SK-N-SH (cell line): Measurements from ENCODE around the gene ZNF236. TPM values are rescaled to one million over a fixed set of nuclear protein-coding genes. Genes with fewer than 3 reads are reported as not detected.

Experiments
- CTCF ChIA-PET: fragments of 300-600, 350-600 bp; formaldehyde crosslinking; extraction: SDS; loops from one replicate; lab custom pipeline; 2021; lab: Yijun Ruan, JAX
- POLR2A ChIA-PET: fragments of 350-600 bp; sonication (Branson Sonifier 250); formaldehyde crosslinking; extraction: SDS; loops from one replicate; lab custom pipeline; 2020; ENCODE audit warnings: antibody characterized with exemption, inconsistent platforms; lab: Yijun Ruan, JAX
- DNase-seq: peaks from one replicate; pipeline ENCODE4 v3.0.0; 2012
- H2AFZ ChIP-seq: fragments of 200-600 bp; sonication (generic); 2 replicates; pipeline ENCODE4 v1.8.1; 2016; ENCODE audit warnings: antibody characterized with exemption, mild to moderate bottlenecking, low read depth
- H3F3A ChIP-seq: fragments of 200-600 bp; sonication (generic); replicated peaks from 2 replicates; pipeline ENCODE3; 2016; ENCODE audit warnings: antibody characterized with exemption, mild to moderate bottlenecking; ENCODE audit not compliant: insufficient read depth
- H3K27ac ChIP-seq, 2 experiments: fragments of 200-500 bp in 1 of 2; fragments of 200-600 bp in 1 of 2; sonication (Bioruptor generic) in 1 of 2; sonication (generic), shearing (Covaris generic) in 1 of 2; 2 replicates each; pipeline versions ENCODE4 v1.5.1 to v1.6.1; 2014 to 2016; ENCODE audit warnings: low read depth in 2 of 2, inconsistent platforms in 1 of 2, low read length in 1 of 2, mild to moderate bottlenecking in 1 of 2, mixed read lengths in 1 of 2
- H3K27me3 ChIP-seq: fragments of 200-600 bp; sonication (generic), shearing (Covaris generic); 2 replicates; pipeline ENCODE4 v1.6.1; 2016; ENCODE audit warnings: mixed run types; ENCODE audit not compliant: insufficient read depth
- H3K36me3 ChIP-seq, 2 experiments: fragments of 200-500 bp in 1 of 2; fragments of 200-600 bp in 1 of 2; sonication (Bioruptor generic) in 1 of 2; sonication (generic) in 1 of 2; replicated peaks in 1 of 2; 2 replicates each; pipeline versions ENCODE3 to v1.5.1; 2014 to 2016; ENCODE audit warnings: low read length in 1 of 2, mild to moderate bottlenecking in 1 of 2; ENCODE audit not compliant: insufficient read depth in 2 of 2, control insufficient read depth in 1 of 2
- H3K4me1 ChIP-seq, 2 experiments: fragments of 200-500 bp in 1 of 2; fragments of 200-600 bp in 1 of 2; sonication (Bioruptor generic) in 1 of 2; sonication (generic), shearing (Covaris generic) in 1 of 2; 2 replicates each; pipeline versions ENCODE4 v1.5.1 to v1.6.1; 2014 to 2016; ENCODE audit warnings: low read depth in 1 of 2, low read length in 1 of 2, mixed run types in 1 of 2; ENCODE audit not compliant: insufficient read depth in 2 of 2, control insufficient read depth in 1 of 2
- H3K4me2 ChIP-seq: fragments of 200-600 bp; sonication (generic), shearing (Covaris generic); 2 replicates; pipeline ENCODE4 v1.6.1; 2017; ENCODE audit warnings: mixed run types
- H3K4me3 ChIP-seq, 2 experiments: fragments of 200-500 bp in 1 of 2; fragments of 200-600 bp in 1 of 2; sonication (Bioruptor generic) in 1 of 2; sonication (generic), shearing (Covaris generic) in 1 of 2; 2 replicates each; pipeline versions ENCODE4 v1.5.1 to v1.8.1; 2014 to 2016; ENCODE audit warnings: low read depth in 2 of 2, inconsistent platforms in 1 of 2, low read length in 1 of 2, mild to moderate bottlenecking in 1 of 2, mixed read lengths in 1 of 2, moderate library complexity in 1 of 2
- H3K79me2 ChIP-seq: fragments of 200-600 bp; sonication (generic); 2 replicates; pipeline ENCODE4 v1.8.1; 2017; ENCODE audit warnings: mild to moderate bottlenecking; ENCODE audit not compliant: insufficient read depth
- H3K9ac ChIP-seq: fragments of 200-600 bp; sonication (generic); 2 replicates; pipeline ENCODE4 v1.6.1; 2017; ENCODE audit warnings: mixed run types
- H3K9me2 ChIP-seq: fragments of 200-600 bp; sonication (generic); 2 replicates; pipeline ENCODE4 v1.6.1; 2017; ENCODE audit warnings: mixed run types
- H3K9me3 ChIP-seq: fragments of 200-600 bp; sonication (generic); 2 replicates; pipeline ENCODE4 v1.6.1; 2017; ENCODE audit warnings: mixed run types, mild to moderate bottlenecking, moderate library complexity
- H4K20me1 ChIP-seq: fragments of 200-600 bp; sonication (generic); 2 replicates; pipeline ENCODE4 v1.6.1; 2017; ENCODE audit warnings: mild to moderate bottlenecking, mixed run types; ENCODE audit not compliant: insufficient read depth
- CHD2 ChIP-seq: fragments of 150-350 bp; IDR thresholded peaks from 2 replicates; pipeline ENCODE4 v1.6.1; 2018; ENCODE audit warnings: low read length; ENCODE audit not compliant: partially characterized antibody
- EZH2phosphoT487 ChIP-seq: fragments of 200-600 bp; sonication (generic); IDR thresholded peaks from 2 replicates; pipeline ENCODE4 v1.6.1; 2017; ENCODE audit warnings: low read depth, mixed run types, mild to moderate bottlenecking, antibody characterized with exemption, moderate library complexity, borderline replicate concordance
- FOXJ3 ChIP-seq: sonication (generic); formaldehyde crosslinking; IDR thresholded peaks from 2 replicates; pipeline ENCODE4 v1.5.1; 2020; ENCODE audit warnings: mild to moderate bottlenecking, missing genetic modification reagents
- JUND ChIP-seq: IDR thresholded peaks from 2 replicates; pipeline ENCODE4 v1.4.0; 2012
- MXI1 ChIP-seq: IDR thresholded peaks from 2 replicates; pipeline ENCODE4 v1.6.1; 2012; ENCODE audit warnings: mild to moderate bottlenecking, low read depth, low read length, improper control_type of control experiment
- NFIC ChIP-seq: IDR thresholded peaks from 2 replicates; pipeline ENCODE4 v1.4.0; 2012; ENCODE audit warnings: borderline replicate concordance
- RCOR1 ChIP-seq: fragments of 150-350 bp; IDR thresholded peaks from 2 replicates; pipeline ENCODE4 v1.6.1; 2017; ENCODE audit warnings: antibody characterized with exemption, low read length
- RFX5 ChIP-seq: IDR thresholded peaks from 2 replicates; pipeline ENCODE4 v1.6.1; 2012; ENCODE audit warnings: mild to moderate bottlenecking, improper control_type of control experiment, low read length
- RXRA ChIP-seq: IDR thresholded peaks from 2 replicates; pipeline ENCODE4 v1.4.0; 2012; ENCODE audit warnings: low read depth, mild to moderate bottlenecking, borderline replicate concordance
- TAF1 ChIP-seq: IDR thresholded peaks from 2 replicates; pipeline ENCODE4 v1.6.1; 2012; ENCODE audit warnings: low read depth, mild to moderate bottlenecking, low read length, moderate library complexity, borderline replicate concordance
- TEAD4 ChIP-seq: IDR thresholded peaks from 2 replicates; pipeline ENCODE4 v1.4.0; 2012; ENCODE audit warnings: mild to moderate bottlenecking, borderline replicate concordance; ENCODE audit not compliant: insufficient read depth
- YY1 ChIP-seq: IDR thresholded peaks from 2 replicates; pipeline ENCODE4 v1.4.0; 2012; ENCODE audit warnings: low read depth, mild to moderate bottlenecking
- WGBS: methylation state at CpG from one replicate; pipeline ENCODE4 v1.1.6; 2017; ENCODE audit warnings: low lambda C conversion rate; 5-methylcytosine and 5-hydroxymethylcytosine counted together
- polyA plus RNA-seq, 3 experiments: library from polyadenylated mRNA; depleted of rRNA; stranded (reverse); fragments of >200 nt; gene quantifications; 2 replicates each; pipeline ENCODE4 v1.2.3, GENCODE V29; 2012
- TF ChIP-seq, protein P1 (sequence below): fragments of 150-350 bp; IDR thresholded peaks from 2 replicates; pipeline ENCODE4 v1.6.1; 2016; ENCODE audit warnings: mild to moderate bottlenecking, low read depth, low read length

Gene ZNF236
- polyA plus RNA-seq, 1 of the 3 experiments (the other 2 are of a cell fraction): 4.2 TPM

GRCh38 chr18:76996429-76996828 lies 174.1 kb downstream of the ZNF236 start:
- H3F3A ChIP-seq: no peaks in the 10 kb centered on the region
- peaks cover 0 to 2% of the 10 kb centered on the region in 2 experiments; a peak in 1 of 4 replicates for H3K4me1 ChIP-seq
- H3K9me3 ChIP-seq: no peaks in the 10 kb centered on the region
- H3K9me2 ChIP-seq: no peaks in the 10 kb centered on the region
- POLR2A ChIA-PET: no interaction called here
- H3K79me2 ChIP-seq: no peaks in the 10 kb centered on the region
- no peak for DNase-seq
- 79% methylated on average over 7 of the region's 7 CpGs for WGBS
- no peak for TF ChIP-seq TEAD4
- TF ChIP-seq JUND: no peak
- no peak for TF ChIP-seq RXRA
- TF ChIP-seq NFIC: no peak
- no peak for TF ChIP-seq EZH2phosphoT487
- TF ChIP-seq YY1: no peak
- no peak for TF ChIP-seq RCOR1
- no peak for TF ChIP-seq MXI1
- TF ChIP-seq, protein P1, sequence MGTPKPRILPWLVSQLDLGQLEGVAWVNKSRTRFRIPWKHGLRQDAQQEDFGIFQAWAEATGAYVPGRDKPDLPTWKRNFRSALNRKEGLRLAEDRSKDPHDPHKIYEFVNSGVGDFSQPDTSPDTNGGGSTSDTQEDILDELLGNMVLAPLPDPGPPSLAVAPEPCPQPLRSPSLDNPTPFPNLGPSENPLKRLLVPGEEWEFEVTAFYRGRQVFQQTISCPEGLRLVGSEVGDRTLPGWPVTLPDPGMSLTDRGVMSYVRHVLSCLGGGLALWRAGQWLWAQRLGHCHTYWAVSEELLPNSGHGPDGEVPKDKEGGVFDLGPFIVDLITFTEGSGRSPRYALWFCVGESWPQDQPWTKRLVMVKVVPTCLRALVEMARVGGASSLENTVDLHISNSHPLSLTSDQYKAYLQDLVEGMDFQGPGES: no peak
- no peak for TF ChIP-seq TAF1
- TF ChIP-seq CHD2: no peak
- no peaks in the 10 kb centered on the region for H4K20me1 ChIP-seq
- H3K27ac ChIP-seq: no peak overlapping the region
- no peak overlapping the region for H2AFZ ChIP-seq
- no peak overlapping the region for H3K4me2 ChIP-seq
- H3K9ac ChIP-seq: no peak overlapping the region
- CTCF ChIA-PET: interaction anchor here (0.6 to 8.5 kb wide), 11 partner anchors 12 to 656 kb away, joined by 3 to 87 read pairs (median 3); no protein-coding TSS in a partner anchor
- no peaks in the 10 kb centered on the region for H3K36me3 ChIP-seq
- no peaks in the 10 kb centered on the region for H3K27me3 ChIP-seq
- H3K4me3 ChIP-seq: no peak overlapping the region

DNA sequence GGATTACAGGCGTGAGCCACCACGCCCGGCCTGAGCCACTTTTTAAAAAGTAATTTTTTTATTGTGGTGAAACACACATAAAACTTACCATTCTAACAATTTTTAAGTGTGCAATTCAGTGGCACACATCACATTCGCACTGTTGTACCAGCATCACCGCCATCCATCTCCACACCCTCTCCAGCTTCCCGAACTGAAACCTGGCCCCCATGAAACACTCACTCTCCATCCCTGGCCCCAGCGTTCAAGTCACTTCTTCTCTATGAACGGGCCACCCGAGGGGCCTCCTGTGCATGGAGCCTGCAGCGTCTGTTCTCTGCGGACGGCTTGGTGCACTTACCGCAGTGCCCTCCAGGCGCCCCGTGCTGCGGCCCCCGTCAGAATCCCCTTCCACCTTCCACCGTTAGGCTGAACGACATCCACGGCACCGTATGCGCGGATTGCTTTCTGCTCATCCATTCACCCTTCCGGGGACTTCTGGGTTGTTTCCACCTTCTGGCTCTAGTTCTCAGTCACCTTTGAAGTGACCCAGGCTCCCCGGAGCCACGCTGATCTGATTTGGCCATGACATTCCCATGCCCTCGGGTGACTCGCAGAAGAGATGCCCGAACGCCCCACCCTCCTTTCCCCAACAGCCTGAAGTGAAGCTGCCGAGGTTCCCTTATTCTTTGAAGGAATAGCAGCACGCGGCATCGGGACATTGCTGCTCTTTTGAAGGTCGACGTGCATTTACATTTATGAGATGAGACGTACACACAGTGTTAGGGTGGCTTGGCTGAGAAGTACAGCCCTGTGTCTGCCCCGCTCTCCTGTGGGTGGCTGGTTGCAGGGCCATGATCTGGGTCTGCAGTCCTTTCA lies 175.8 kb downstream of the ZNF236 start:
- WGBS: 77% methylated on average over 36 of the region's 38 CpGs
- no peak overlapping the region for H3K4me2 ChIP-seq
- H3K4me3 ChIP-seq: no peak overlapping the region
- H4K20me1 ChIP-seq: no peaks in the 10 kb centered on the region
- no peaks in the 10 kb centered on the region for H3K36me3 ChIP-seq
- H3K79me2 ChIP-seq: no peaks in the 10 kb centered on the region
- CTCF ChIA-PET: interaction anchor here (0.9 to 8.5 kb wide), 7 partner anchors 14 to 214 kb away, joined by 3 to 87 read pairs (median 14); no protein-coding TSS in a partner anchor
- no peak overlapping the region for H3K9ac ChIP-seq
- no peak overlapping the region for H2AFZ ChIP-seq
- H3K4me1 ChIP-seq: no peaks in the 10 kb centered on the region
- no peaks in the 10 kb centered on the region for H3K9me3 ChIP-seq
- H3K27ac ChIP-seq: no peak overlapping the region
- no peaks in the 10 kb centered on the region for H3F3A ChIP-seq
- DNase-seq: no peak
- no peaks in the 10 kb centered on the region for H3K27me3 ChIP-seq
- H3K9me2 ChIP-seq: no peaks in the 10 kb centered on the region
- POLR2A ChIA-PET: no interaction called here
- TF ChIP-seq RFX5 (no peak), JUND (no peak), NFIC (no peak), FOXJ3 (CRISPR knock-in tag) (no peak)
